ENCODE data around the gene MOV10. TPM values are rescaled to one million over a fixed set of nuclear protein-coding genes. Genes with fewer than 3 reads are reported as not detected.
"Not testable (repeated sequence)": the region's sequence is repeated elsewhere in the genome, so short reads cannot be mapped to it uniquely, and the experiment has no call there.

Gene MOV10
- total RNA-seq, 1 donor from 2014 or later = 14.0 TPM

GRCh38 chr1:112721966-112722524, 47.6 kb downstream of the MOV10 start:
- DNase-seq (no peak), ATAC-seq (no peak)
- intact Hi-C loops (cut with micrococcal nuclease) = no loop called here

- intact Hi-C loops (cut with micrococcal nuclease) = no loop called here
- peak; percentile 51 for ATAC-seq
- DNase-seq = peak; percentile 39
Measured at GRCh38 chr1:112722601-112723510, 48.4 kb downstream of the MOV10 start.

- DNase-seq (no peak), ATAC-seq (no peak)
- intact Hi-C loops (cut with micrococcal nuclease) = no loop called here
Measured at GRCh38 chr1:112723511-112723839, 49.0 kb downstream of the MOV10 start.

GRCh38 chr1:112724240-112724639, 49.8 kb downstream of the MOV10 start:
- ATAC-seq; DNase-seq; intact Hi-C loops (cut with micrococcal nuclease): not testable (repeated sequence)

- intact Hi-C loops (cut with micrococcal nuclease) = no loop called here
- no peak for ATAC-seq
- DNase-seq = no peak
Measured at GRCh38 chr1:112727716-112728115, 53.3 kb downstream of the MOV10 start.

GRCh38 chr1:112728306-112728971, 54.0 kb downstream of the MOV10 start:
- ATAC-seq; DNase-seq; intact Hi-C loops (cut with micrococcal nuclease): not testable (repeated sequence)

GRCh38 chr1:112729011-112729410, 54.6 kb downstream of the MOV10 start:
- ATAC-seq; DNase-seq; intact Hi-C loops (cut with micrococcal nuclease): not testable (repeated sequence)

GRCh38 chr1:112729909-112730308, 55.5 kb downstream of the MOV10 start:
- intact Hi-C loops (cut with micrococcal nuclease) = no loop called here
- no peak for DNase-seq
- ATAC-seq = no peak

- DNase-seq (no peak), ATAC-seq (no peak)
- intact Hi-C loops (cut with micrococcal nuclease) = no loop called here
Measured at GRCh38 chr1:112731451-112731850, 57.0 kb downstream of the MOV10 start.

- intact Hi-C loops (cut with micrococcal nuclease) = no loop called here
- ATAC-seq = no peak
- no peak for DNase-seq
Measured at GRCh38 chr1:112735752-112736151, 61.3 kb downstream of the MOV10 start.

- no peak for ATAC-seq
- no peak for DNase-seq
- intact Hi-C loops (cut with micrococcal nuclease) = no loop called here
Measured at GRCh38 chr1:112737573-112737972, 63.1 kb downstream of the MOV10 start.

- no peak for DNase-seq
- peak; percentile 37 for ATAC-seq
- intact Hi-C loops (cut with micrococcal nuclease) = no loop called here
Measured at GRCh38 chr1:112743174-112744008, 68.9 kb downstream of the MOV10 start.

GRCh38 chr1:112744009-112744578, 69.6 kb downstream of the MOV10 start:
- DNase-seq = peak; percentile 46

GRCh38 chr1:112748396-112748795, 73.9 kb downstream of the MOV10 start:
- intact Hi-C loops (cut with micrococcal nuclease) = no loop called here
- ATAC-seq (no peak), DNase-seq (no peak)

More at GRCh38 chr1:112744009-112744578, 69.6 kb downstream of the MOV10 start:
- peak; percentile 77 for ATAC-seq
- intact Hi-C loops (cut with micrococcal nuclease) = no loop called here

Other genes with a start within 250 kb of the MOV10 start
- gene WNT2B, start 165.7 kb upstream of the MOV10 start, total RNA-seq = 2.0 TPM
- gene ST7L, start 55.5 kb upstream of the MOV10 start, total RNA-seq = 12.7 TPM
- gene CAPZA1, start 54.8 kb upstream of the MOV10 start, total RNA-seq = 24.1 TPM
- 96.0 TPM for gene RHOC, start 32.5 kb downstream of the MOV10 start, total RNA-seq
- 7.2 TPM for gene PPM1J, start 40.7 kb downstream of the MOV10 start, total RNA-seq

All from left ventricle myocardium superior (tissue), 1 donor.